Gastrocnemius medialis (tissue), 4 donors: ENCODE data around the gene ZKSCAN8. TPM values are rescaled to one million over a fixed set of nuclear protein-coding genes. Genes with fewer than 3 reads are reported as not detected.

Experiments
- ATAC-seq, 2 donors: fragments of 150-250 bp; one replicate each; pipeline ENCODE4 v1.9.1; 2016
- DNase-seq, 2 donors: peaks; one replicate each; pipeline ENCODE4 v3.0.0-alpha.2; 2019
- H3K27ac ChIP-seq, 4 donors: fragments of 200-600 bp; sonication (generic); 1 replicate in 1 of 4; 2 replicates in 3 of 4; pipeline ENCODE4 v1.5.1; 2016 to 2018; ENCODE audit warnings: mild to moderate bottlenecking in 2 of 4, moderate library complexity in 1 of 4
- H3K27me3 ChIP-seq, 3 donors: fragments of 200-600 bp; sonication (generic) in 2 of 3; 1 replicate in 1 of 3; 2 replicates in 2 of 3; pipeline versions ENCODE4 v1.5.1 to v1.6.0; 2016 to 2019; ENCODE audit warnings: mild to moderate bottlenecking in 1 of 3, moderate library complexity in 1 of 3
- H3K36me3 ChIP-seq, 2 donors: fragments of 200-600 bp; sonication (generic) in 1 of 2; one replicate each; pipeline ENCODE4 v1.5.1; 2017 to 2018
- H3K4me1 ChIP-seq, 2 donors: fragments of 200-600 bp; sonication (generic) in 1 of 2; one replicate each; pipeline ENCODE4 v1.5.1; 2016 to 2017; ENCODE audit warnings: mild to moderate bottlenecking in 2 of 2
- H3K4me3 ChIP-seq, 4 donors: fragments of 200-600 bp; sonication (generic) in 3 of 4; 1 replicate in 1 of 4; 2 replicates in 3 of 4; pipeline ENCODE4 v1.5.1; 2016 to 2019; ENCODE audit warnings: mild to moderate bottlenecking in 2 of 4
- H3K9me3 ChIP-seq, 3 donors: fragments of 200-600 bp; sonication (generic) in 2 of 3; 1 replicate in 1 of 3; 2 replicates in 2 of 3; pipeline ENCODE4 v1.5.1; 2016 to 2019
- CTCF ChIP-seq, 5 experiments: fragments of 450-650 bp in 3 of 5; fragments of 200-600 bp in 2 of 5; sonication (generic) in 2 of 5; IDR thresholded peaks in 4 of 5; conservative IDR thresholded peaks in 1 of 5; 1 replicate in 4 of 5; 2 replicates in 1 of 5; pipeline ENCODE4 v1.5.1; 2016 to 2019; ENCODE audit warnings: antibody characterized with exemption in 5 of 5, mild to moderate bottlenecking in 3 of 5, moderate library complexity in 3 of 5
- POLR2A ChIP-seq, 2 donors: fragments of 450-650 bp; IDR thresholded peaks; one replicate each; pipeline ENCODE4 v1.6.1; 2017; ENCODE audit warnings: antibody characterized with exemption in 2 of 2, mild to moderate bottlenecking in 2 of 2, moderate library complexity in 2 of 2
- in situ Hi-C, 4 donors: fragments of 200-750 bp; cut with MboI; loops; one replicate each; pipeline versions ENCODE4 v1.15.0 to v1.8.0; 2017; ENCODE audit warnings: low sequenced_read_pairs in 4 of 4
- intact Hi-C: fragments of 100-400 bp; cut with DNase I; formaldehyde crosslinking; loops from one replicate; pipeline ENCODE4 v1.15.1; 2023; ENCODE audit warnings: low total_unique reads
- total RNA-seq, 4 donors: library from RNA; depleted of rRNA; stranded (reverse); fragments of >200 nt; gene quantifications; one replicate each; pipeline versions ENCODE4 v1.1.0 to v1.2.3, GENCODE V29; 2016

The ZKSCAN8 gene
- total RNA-seq, 4 donors from 2014 or later: 6.6 to 10.4 (median 8.9) TPM

- H3K4me1 ChIP-seq: no peaks in the 10 kb centered on the region
- no peaks in the 10 kb centered on the region for H3K27me3 ChIP-seq
- DNase-seq: no peak
- no peak overlapping the region for H3K27ac ChIP-seq
- peaks cover 0 to 8% (median under 1%) of the 10 kb centered on the region in 3 donors for H3K9me3 ChIP-seq
- intact Hi-C loops: no loop called here
- no peak for TF ChIP-seq CTCF (IDR thresholded peaks at IDR 0.05 in 4 of 5, conservative IDR thresholded peaks at IDR 0.05 in 1 of 5)
- TF ChIP-seq POLR2A (IDR thresholded peaks at IDR 0.05): no peak
- in situ Hi-C loops: no loop called here
- H3K36me3 ChIP-seq: no peaks in the 10 kb centered on the region
- ATAC-seq: no peak
- H3K4me3 ChIP-seq: no peak overlapping the region
These were observed 40.6 kb downstream of the ZKSCAN8 start for GRCh38 chr6:28182255-28182654.

DNA sequence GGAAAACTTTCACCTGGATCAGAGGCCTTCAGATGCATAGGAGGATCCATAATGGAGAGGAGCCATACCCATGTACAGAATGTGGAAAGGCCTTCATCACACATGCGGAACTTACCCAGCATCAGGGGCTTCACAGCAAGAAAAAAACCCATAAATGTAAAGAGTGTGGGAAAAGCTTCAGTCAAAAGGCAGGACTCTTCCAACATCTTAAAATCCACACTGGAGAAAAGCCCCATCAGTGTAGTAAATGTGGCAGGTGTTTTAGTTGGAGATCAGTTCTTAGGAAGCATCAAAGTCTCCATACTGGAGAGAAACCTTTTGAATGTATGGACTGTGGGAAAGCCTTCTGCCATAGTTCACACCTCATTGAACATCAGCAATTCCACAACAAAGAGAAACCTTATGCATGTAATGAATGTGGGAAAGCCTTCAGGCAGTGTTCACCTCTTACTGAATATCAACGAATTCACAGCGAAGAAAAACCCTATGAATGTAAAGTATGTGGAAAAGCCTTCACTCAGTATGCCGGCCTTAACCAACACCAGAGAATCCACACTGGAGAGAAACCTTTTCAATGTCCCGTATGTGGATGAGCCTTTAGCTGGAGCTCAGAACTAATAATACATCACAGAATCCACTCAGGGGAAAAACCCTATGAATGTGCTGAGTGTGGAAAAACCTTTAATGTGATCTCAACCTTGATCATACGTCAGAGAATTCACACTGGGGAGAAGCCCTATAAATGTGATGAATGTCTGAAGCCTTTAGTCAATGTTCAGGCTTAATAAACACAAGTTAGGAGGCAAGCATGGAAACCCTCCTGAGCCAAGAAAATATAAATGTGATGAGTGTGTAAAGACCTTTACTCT, 46.7 kb downstream of the ZKSCAN8 start:
- Histone ChIP-seq H3K27me3 (no peaks in the 10 kb centered on the region), H3K9me3 (peaks cover 4 to 39% (median 8%) of the 10 kb centered on the region in 3 donors), H3K4me3 (no peak overlapping the region), H3K27ac (no peak overlapping the region), H3K36me3 (no peaks in the 10 kb centered on the region), H3K4me1 (no peaks in the 10 kb centered on the region)
- in situ Hi-C loops (no loop called here), intact Hi-C loops (no loop called here)
- no peak for ATAC-seq
- TF ChIP-seq CTCF (IDR thresholded peaks at IDR 0.05 in 4 of 5, conservative IDR thresholded peaks at IDR 0.05 in 1 of 5): no peak
- TF ChIP-seq POLR2A (IDR thresholded peaks at IDR 0.05): no peak
- DNase-seq: no peak

- H3K27me3 ChIP-seq: peaks cover 0 to 30% (median 11%) of the 10 kb centered on the region in 3 donors
- no peak overlapping the region for H3K27ac ChIP-seq
- in situ Hi-C loops: no loop called here
- H3K4me1 ChIP-seq: no peaks in the 10 kb centered on the region
- intact Hi-C loops: no loop called here
- no peak overlapping the region for H3K4me3 ChIP-seq
- H3K9me3 ChIP-seq: no peaks in the 10 kb centered on the region
- H3K36me3 ChIP-seq: no peaks in the 10 kb centered on the region
- ATAC-seq: no peak
- TF ChIP-seq POLR2A (IDR thresholded peaks at IDR 0.05) (no peak), CTCF (IDR thresholded peaks at IDR 0.05 in 4 of 5, conservative IDR thresholded peaks at IDR 0.05 in 1 of 5) (no peak)
- DNase-seq: no peak
These were observed 58.3 kb downstream of the ZKSCAN8 start for GRCh38 chr6:28200020-28200419.

- TF ChIP-seq CTCF (IDR thresholded peaks at IDR 0.05 in 4 of 5, conservative IDR thresholded peaks at IDR 0.05 in 1 of 5): no peak
- TF ChIP-seq POLR2A (IDR thresholded peaks at IDR 0.05): no peak
- DNase-seq: no peak
- H3K9me3 ChIP-seq: no peaks in the 10 kb centered on the region
- ATAC-seq: no peak
- no peaks in the 10 kb centered on the region for H3K36me3 ChIP-seq
- no peak overlapping the region for H3K27ac ChIP-seq
- no peak overlapping the region for H3K4me3 ChIP-seq
- H3K27me3 ChIP-seq: peaks cover 15 to 62% (median 40%) of the 10 kb centered on the region in 3 donors
- intact Hi-C loops (no loop called here), in situ Hi-C loops (no loop called here)
- peaks cover 0 to 5% of the 10 kb centered on the region in 2 donors for H3K4me1 ChIP-seq
These were observed 61.5 kb downstream of the ZKSCAN8 start for GRCh38 chr6:28203201-28203600.
